WTC11 (cell line): Measurements from ENCODE around the gene UGT1A8. TPM values are rescaled to one million over a fixed set of nuclear protein-coding genes. Genes with fewer than 3 reads are reported as not detected.

Source experiments
- ARID4B ChIP-seq: sonication (generic); formaldehyde crosslinking; IDR thresholded peaks from 2 replicates; pipeline ENCODE4 v1.8.0; 2023; ENCODE audit warnings: missing genetic modification reagents, mild to moderate bottlenecking, borderline replicate concordance
- ATF3 ChIP-seq: sonication (generic); formaldehyde crosslinking; conservative IDR thresholded peaks from 2 replicates; pipeline ENCODE4 v1.8.1; 2022; ENCODE audit warnings: mild to moderate bottlenecking, missing genetic modification reagents
- E2F5 ChIP-seq: sonication (generic); formaldehyde crosslinking; IDR thresholded peaks from 2 replicates; pipeline ENCODE4 v1.8.1; 2022; ENCODE audit warnings: mild to moderate bottlenecking, moderate library complexity, missing genetic modification reagents
- EMX1 ChIP-seq: fragments of 250-450 bp; sonication (Bioruptor Pico); IDR thresholded peaks from 2 replicates; pipeline ENCODE4 v1.8.0; 2021; ENCODE audit warnings: mild to moderate bottlenecking
- FOXP1 ChIP-seq: sonication (generic); formaldehyde crosslinking; IDR thresholded peaks from 2 replicates; pipeline ENCODE4 v1.8.0; 2022; ENCODE audit warnings: missing genetic modification reagents, mild to moderate bottlenecking, moderate library complexity, borderline replicate concordance
- GRHL2 ChIP-seq: fragments of 250-450 bp; sonication (Bioruptor Pico); IDR thresholded peaks from 2 replicates; pipeline ENCODE4 v1.8.0; 2022; ENCODE audit warnings: mild to moderate bottlenecking, moderate library complexity; ENCODE audit not compliant: insufficient replicate concordance, severe bottlenecking
- HMGA2 ChIP-seq: fragments of 250-450 bp; sonication (Bioruptor Pico); IDR thresholded peaks from 2 replicates; pipeline ENCODE4 v1.4.0; 2021; ENCODE audit warnings: mild to moderate bottlenecking, moderate library complexity
- NR1H2 ChIP-seq: sonication (generic); formaldehyde crosslinking; IDR thresholded peaks from 2 replicates; pipeline ENCODE4 v1.9.0; 2021; ENCODE audit warnings: mild to moderate bottlenecking, moderate library complexity, missing genetic modification reagents
- PREB ChIP-seq: sonication (generic); formaldehyde crosslinking; IDR thresholded peaks from 2 replicates; pipeline ENCODE4 v1.8.1; 2022; ENCODE audit warnings: mild to moderate bottlenecking, missing genetic modification reagents, moderate library complexity, borderline replicate concordance
- SP1 ChIP-seq: sonication (generic); formaldehyde crosslinking; conservative IDR thresholded peaks from 2 replicates; pipeline ENCODE4 v1.8.1; 2022; ENCODE audit warnings: missing genetic modification reagents
- TCF7 ChIP-seq: sonication (generic); formaldehyde crosslinking; IDR thresholded peaks from 2 replicates; pipeline ENCODE4 v1.8.0; 2022; ENCODE audit warnings: mild to moderate bottlenecking, low read depth, missing genetic modification reagents, moderate library complexity
- ZNF281 ChIP-seq: sonication (generic); formaldehyde crosslinking; IDR thresholded peaks from 2 replicates; pipeline ENCODE4 v1.8.0; 2023; ENCODE audit warnings: mild to moderate bottlenecking, missing genetic modification reagents
- total RNA-seq: library from RNA; stranded (reverse); gene quantifications from 3 replicates; pipeline ENCODE4 v1.2.3, GENCODE V29; 2021
- TF ChIP-seq, protein P1 (sequence below): fragments of 250-450 bp; sonication (Bioruptor Pico); IDR thresholded peaks from 2 replicates; pipeline ENCODE4 v1.9.0; 2021; ENCODE audit warnings: mild to moderate bottlenecking
- TF ChIP-seq, protein P2 (sequence below): sonication (generic); formaldehyde crosslinking; IDR thresholded peaks from 2 replicates; pipeline ENCODE4 v1.8.1; 2023; ENCODE audit warnings: mild to moderate bottlenecking, missing genetic modification reagents, borderline replicate concordance
- TF ChIP-seq, protein P3 (sequence below): sonication (generic); formaldehyde crosslinking; IDR thresholded peaks from 2 replicates; pipeline ENCODE4 v1.8.1; 2023; ENCODE audit warnings: mild to moderate bottlenecking, missing genetic modification reagents, moderate library complexity
- TF ChIP-seq, protein P4 (sequence below): sonication (generic); formaldehyde crosslinking; IDR thresholded peaks from 2 replicates; pipeline ENCODE4 v1.8.1; 2022; ENCODE audit warnings: missing genetic modification reagents, borderline replicate concordance

UGT1A8 gene
- total RNA-seq, 1 experiment from 2014 or later: 0.13 TPM

GRCh38 chr2:233761040-233761769 is 143.8 kb downstream of the UGT1A8 start (continued):
- TF ChIP-seq, protein P1, sequence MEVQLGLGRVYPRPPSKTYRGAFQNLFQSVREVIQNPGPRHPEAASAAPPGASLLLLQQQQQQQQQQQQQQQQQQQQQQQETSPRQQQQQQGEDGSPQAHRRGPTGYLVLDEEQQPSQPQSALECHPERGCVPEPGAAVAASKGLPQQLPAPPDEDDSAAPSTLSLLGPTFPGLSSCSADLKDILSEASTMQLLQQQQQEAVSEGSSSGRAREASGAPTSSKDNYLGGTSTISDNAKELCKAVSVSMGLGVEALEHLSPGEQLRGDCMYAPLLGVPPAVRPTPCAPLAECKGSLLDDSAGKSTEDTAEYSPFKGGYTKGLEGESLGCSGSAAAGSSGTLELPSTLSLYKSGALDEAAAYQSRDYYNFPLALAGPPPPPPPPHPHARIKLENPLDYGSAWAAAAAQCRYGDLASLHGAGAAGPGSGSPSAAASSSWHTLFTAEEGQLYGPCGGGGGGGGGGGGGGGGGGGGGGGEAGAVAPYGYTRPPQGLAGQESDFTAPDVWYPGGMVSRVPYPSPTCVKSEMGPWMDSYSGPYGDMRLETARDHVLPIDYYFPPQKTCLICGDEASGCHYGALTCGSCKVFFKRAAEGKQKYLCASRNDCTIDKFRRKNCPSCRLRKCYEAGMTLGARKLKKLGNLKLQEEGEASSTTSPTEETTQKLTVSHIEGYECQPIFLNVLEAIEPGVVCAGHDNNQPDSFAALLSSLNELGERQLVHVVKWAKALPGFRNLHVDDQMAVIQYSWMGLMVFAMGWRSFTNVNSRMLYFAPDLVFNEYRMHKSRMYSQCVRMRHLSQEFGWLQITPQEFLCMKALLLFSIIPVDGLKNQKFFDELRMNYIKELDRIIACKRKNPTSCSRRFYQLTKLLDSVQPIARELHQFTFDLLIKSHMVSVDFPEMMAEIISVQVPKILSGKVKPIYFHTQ (CRISPR knock-in tag): no peak
- TF ChIP-seq TCF7 (CRISPR knock-in tag) (no peak), GRHL2 (CRISPR knock-in tag) (no peak), NR1H2 (CRISPR knock-in tag) (no peak), PREB (no peak), HMGA2 (no peak), SP1 (no peak), ZNF281 (CRISPR knock-in tag) (no peak), ARID4B (CRISPR knock-in tag) (no peak), E2F5 (CRISPR knock-in tag) (no peak), ATF3 (no peak), EMX1 (CRISPR knock-in tag) (no peak), FOXP1 (CRISPR knock-in tag) (no peak)
- TF ChIP-seq, protein P2, sequence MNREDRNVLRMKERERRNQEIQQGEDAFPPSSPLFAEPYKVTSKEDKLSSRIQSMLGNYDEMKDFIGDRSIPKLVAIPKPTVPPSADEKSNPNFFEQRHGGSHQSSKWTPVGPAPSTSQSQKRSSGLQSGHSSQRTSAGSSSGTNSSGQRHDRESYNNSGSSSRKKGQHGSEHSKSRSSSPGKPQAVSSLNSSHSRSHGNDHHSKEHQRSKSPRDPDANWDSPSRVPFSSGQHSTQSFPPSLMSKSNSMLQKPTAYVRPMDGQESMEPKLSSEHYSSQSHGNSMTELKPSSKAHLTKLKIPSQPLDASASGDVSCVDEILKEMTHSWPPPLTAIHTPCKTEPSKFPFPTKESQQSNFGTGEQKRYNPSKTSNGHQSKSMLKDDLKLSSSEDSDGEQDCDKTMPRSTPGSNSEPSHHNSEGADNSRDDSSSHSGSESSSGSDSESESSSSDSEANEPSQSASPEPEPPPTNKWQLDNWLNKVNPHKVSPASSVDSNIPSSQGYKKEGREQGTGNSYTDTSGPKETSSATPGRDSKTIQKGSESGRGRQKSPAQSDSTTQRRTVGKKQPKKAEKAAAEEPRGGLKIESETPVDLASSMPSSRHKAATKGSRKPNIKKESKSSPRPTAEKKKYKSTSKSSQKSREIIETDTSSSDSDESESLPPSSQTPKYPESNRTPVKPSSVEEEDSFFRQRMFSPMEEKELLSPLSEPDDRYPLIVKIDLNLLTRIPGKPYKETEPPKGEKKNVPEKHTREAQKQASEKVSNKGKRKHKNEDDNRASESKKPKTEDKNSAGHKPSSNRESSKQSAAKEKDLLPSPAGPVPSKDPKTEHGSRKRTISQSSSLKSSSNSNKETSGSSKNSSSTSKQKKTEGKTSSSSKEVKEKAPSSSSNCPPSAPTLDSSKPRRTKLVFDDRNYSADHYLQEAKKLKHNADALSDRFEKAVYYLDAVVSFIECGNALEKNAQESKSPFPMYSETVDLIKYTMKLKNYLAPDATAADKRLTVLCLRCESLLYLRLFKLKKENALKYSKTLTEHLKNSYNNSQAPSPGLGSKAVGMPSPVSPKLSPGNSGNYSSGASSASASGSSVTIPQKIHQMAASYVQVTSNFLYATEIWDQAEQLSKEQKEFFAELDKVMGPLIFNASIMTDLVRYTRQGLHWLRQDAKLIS (CRISPR knock-in tag): no peak
- TF ChIP-seq, protein P3, sequence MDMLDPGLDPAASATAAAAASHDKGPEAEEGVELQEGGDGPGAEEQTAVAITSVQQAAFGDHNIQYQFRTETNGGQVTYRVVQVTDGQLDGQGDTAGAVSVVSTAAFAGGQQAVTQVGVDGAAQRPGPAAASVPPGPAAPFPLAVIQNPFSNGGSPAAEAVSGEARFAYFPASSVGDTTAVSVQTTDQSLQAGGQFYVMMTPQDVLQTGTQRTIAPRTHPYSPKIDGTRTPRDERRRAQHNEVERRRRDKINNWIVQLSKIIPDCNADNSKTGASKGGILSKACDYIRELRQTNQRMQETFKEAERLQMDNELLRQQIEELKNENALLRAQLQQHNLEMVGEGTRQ (CRISPR knock-in tag): no peak
- TF ChIP-seq, protein P4, sequence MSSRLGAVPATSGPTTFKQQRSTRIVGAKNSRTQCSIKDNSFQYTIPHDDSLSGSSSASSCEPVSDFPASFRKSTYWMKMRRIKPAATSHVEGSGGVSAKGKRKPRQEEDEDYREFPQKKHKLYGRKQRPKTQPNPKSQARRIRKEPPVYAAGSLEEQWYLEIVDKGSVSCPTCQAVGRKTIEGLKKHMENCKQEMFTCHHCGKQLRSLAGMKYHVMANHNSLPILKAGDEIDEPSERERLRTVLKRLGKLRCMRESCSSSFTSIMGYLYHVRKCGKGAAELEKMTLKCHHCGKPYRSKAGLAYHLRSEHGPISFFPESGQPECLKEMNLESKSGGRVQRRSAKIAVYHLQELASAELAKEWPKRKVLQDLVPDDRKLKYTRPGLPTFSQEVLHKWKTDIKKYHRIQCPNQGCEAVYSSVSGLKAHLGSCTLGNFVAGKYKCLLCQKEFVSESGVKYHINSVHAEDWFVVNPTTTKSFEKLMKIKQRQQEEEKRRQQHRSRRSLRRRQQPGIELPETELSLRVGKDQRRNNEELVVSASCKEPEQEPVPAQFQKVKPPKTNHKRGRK (CRISPR knock-in tag): no peak
